Measurements from ENCODE around the gene ARF6. TPM values are rescaled to one million over a fixed set of nuclear protein-coding genes. Genes with fewer than 3 reads are reported as not detected.
"Not testable (repeated sequence)": the region's sequence is repeated elsewhere in the genome, so short reads cannot be mapped to it uniquely, and the experiment has no call there.

The ARF6 gene
- polyA plus RNA-seq, 1 experiment: 21.8 TPM

- 0 out of 2 replicates have a peak, but pooled peaks cover 3% of the 10 kb centered on the region for H3K36me3 ChIP-seq (ENCODE audit: control insufficient read depth, insufficient read depth, low read length)
- H3K4me3 ChIP-seq (ENCODE audit: low read depth, low read length): peak overlapping the region; percentile 93
- DNase-seq (ENCODE audit: low read depth): no peak
- no peak for TF ChIP-seq CTCF (IDR thresholded peaks at IDR 0.05; ENCODE audit: insufficient read depth, low read depth, low read length)
- no peaks in the 10 kb centered on the region for H3K27me3 ChIP-seq (ENCODE audit: control insufficient read depth, insufficient read depth, low read length)
- POLR2A ChIA-PET: no interaction called here
- CTCF ChIA-PET: interaction anchor here (1.2 to 1.7 kb wide), 3 partner anchors 16 to 31 kb away, joined by 3 to 8 read pairs (median 6); no protein-coding TSS in a partner anchor
Measured at GRCh38 chr14:49893309-49894213, 679 bp downstream of the ARF6 start.

- DNase-seq (ENCODE audit: low read depth); POLR2A ChIA-PET; CTCF ChIA-PET; H3K36me3 ChIP-seq (ENCODE audit: control insufficient read depth, insufficient read depth, low read length); H3K27me3 ChIP-seq (ENCODE audit: control insufficient read depth, insufficient read depth, low read length): not testable (repeated sequence)
- H3K4me3 ChIP-seq (ENCODE audit: low read depth, low read length): peak overlapping the region; percentile 93
Measured at GRCh38 chr14:49894214-49895107, 1.6 kb downstream of the ARF6 start.

GRCh38 chr14:49895480-49895879 lies 2.6 kb downstream of the ARF6 start:
- CTCF ChIA-PET: interaction anchor here (0.9 to 1.6 kb wide), 4 partner anchors 11 to 211 kb away, joined by 3 to 7 read pairs (median 3); no protein-coding TSS in a partner anchor
- no peak for DNase-seq (ENCODE audit: low read depth)
- H3K36me3 ChIP-seq (ENCODE audit: control insufficient read depth, insufficient read depth, low read length): 0 out of 2 replicates have a peak, but pooled peaks cover 3% of the 10 kb centered on the region
- H3K4me3 ChIP-seq (ENCODE audit: low read depth, low read length): peak overlapping the region; percentile 93
- no peak for TF ChIP-seq CTCF (IDR thresholded peaks at IDR 0.05; ENCODE audit: insufficient read depth, low read depth, low read length)
- POLR2A ChIA-PET: no interaction called here
- no peaks in the 10 kb centered on the region for H3K27me3 ChIP-seq (ENCODE audit: control insufficient read depth, insufficient read depth, low read length)

- CTCF ChIA-PET: interaction anchor here (0.9 to 1.6 kb wide), 4 partner anchors 12 to 210 kb away, joined by 3 to 7 read pairs (median 3); no protein-coding TSS in a partner anchor
Measured at GRCh38 chr14:49896272-49896671, 3.4 kb downstream of the ARF6 start.

GRCh38 chr14:49896966-49897365 lies 4.1 kb downstream of the ARF6 start:
- TF ChIP-seq CTCF (IDR thresholded peaks at IDR 0.05; ENCODE audit: insufficient read depth, low read depth, low read length): no peak
- ChIA-PET POLR2A (interaction anchor here (0.6 kb wide), 1 partner anchor 35 kb away, joined by 6 read pairs; no protein-coding TSS in a partner anchor), CTCF (no interaction called here)
- DNase-seq (ENCODE audit: low read depth): no peak
- H3K36me3 ChIP-seq (ENCODE audit: control insufficient read depth, insufficient read depth, low read length): 0 out of 2 replicates have a peak, but pooled peaks cover 3% of the 10 kb centered on the region
- H3K4me3 ChIP-seq (ENCODE audit: low read depth, low read length): no peak overlapping the region
- no peaks in the 10 kb centered on the region for H3K27me3 ChIP-seq (ENCODE audit: control insufficient read depth, insufficient read depth, low read length)

More at GRCh38 chr14:49896272-49896671, 3.4 kb downstream of the ARF6 start:
- POLR2A ChIA-PET: interaction anchor here (0.6 kb wide), 1 partner anchor 8 kb away, joined by 5 read pairs; no protein-coding TSS in a partner anchor
- H3K36me3 ChIP-seq (ENCODE audit: control insufficient read depth, insufficient read depth, low read length); H3K27me3 ChIP-seq (ENCODE audit: control insufficient read depth, insufficient read depth, low read length); DNase-seq (ENCODE audit: low read depth): not testable (repeated sequence)
- H3K4me3 ChIP-seq (ENCODE audit: low read depth, low read length): peak overlapping the region; percentile 93
